Mesodermal cell (in vitro differentiated cells): ENCODE measurements around the gene PRCC.

Experiments used
- H3K27ac ChIP-seq: 2 replicates; pipeline ENCODE4 v1.7.0; 2013; ENCODE audit warnings: mild to moderate bottlenecking, low read depth, low read length, moderate library complexity; ENCODE audit not compliant: severe bottlenecking
- H3K36me3 ChIP-seq: 2 replicates; pipeline ENCODE4 v1.7.1; 2013; ENCODE audit warnings: mild to moderate bottlenecking, low read length, moderate library complexity; ENCODE audit not compliant: control insufficient read depth, insufficient read depth
- H3K4me1 ChIP-seq: one replicate; pipeline ENCODE4 v1.7.1; 2013; ENCODE audit warnings: mild to moderate bottlenecking, low read length; ENCODE audit not compliant: insufficient read depth, control insufficient read depth, poor library complexity, severe bottlenecking
- H3K4me3 ChIP-seq: 2 replicates; pipeline ENCODE4 v1.7.0; 2013; ENCODE audit warnings: low read length, control low read depth, mild to moderate bottlenecking; ENCODE audit not compliant: insufficient read depth, poor library complexity, severe bottlenecking; ENCODE audit errors: extremely low read depth
- H3K9me3 ChIP-seq: 2 replicates; pipeline ENCODE4 v1.7.1; 2013; ENCODE audit warnings: mild to moderate bottlenecking, low read length, moderate library complexity; ENCODE audit not compliant: control insufficient read depth
- WGBS, 2 experiments: methylation state at CpG; one replicate each; pipeline ENCODE4 v1.1.5; 2013; ENCODE audit warnings: missing lambda C conversion rate in 2 of 2; ENCODE audit not compliant: insufficient coverage in 2 of 2; 5-methylcytosine and 5-hydroxymethylcytosine counted together

Gene PRCC

GRCh38 chr1:156821801-156822200 lies 54.5 kb downstream of the PRCC start:
- no peak overlapping the region for H3K27ac ChIP-seq
- no peaks in the 10 kb centered on the region for H3K9me3 ChIP-seq
- H3K36me3 ChIP-seq: no peaks in the 10 kb centered on the region
- H3K4me3 ChIP-seq: no peak overlapping the region
- H3K4me1 ChIP-seq: no peaks in the 10 kb centered on the region
- WGBS, 2 experiments: 61 to 85% methylated on average over 2 to 3 of the region's 4 CpGs

- no CpG with 5 or more reads among the region's 1 CpG for WGBS, 2 experiments
- Histone ChIP-seq H3K27ac (no peak overlapping the region), H3K36me3 (no peaks in the 10 kb centered on the region), H3K9me3 (no peaks in the 10 kb centered on the region), H3K4me3 (no peak overlapping the region), H3K4me1 (no peaks in the 10 kb centered on the region)
These were observed 55.3 kb downstream of the PRCC start for GRCh38 chr1:156822680-156823079.

GRCh38 chr1:156823210-156823790 lies 56.0 kb downstream of the PRCC start:
- no peaks in the 10 kb centered on the region for H3K36me3 ChIP-seq
- no peak overlapping the region for H3K4me3 ChIP-seq
- WGBS, 2 experiments: 80 to 88% methylated on average over 1 to 2 of the region's 5 CpGs
- no peak overlapping the region for H3K27ac ChIP-seq
- no peaks in the 10 kb centered on the region for H3K9me3 ChIP-seq
- H3K4me1 ChIP-seq: no peaks in the 10 kb centered on the region

- no CpG with 5 or more reads among the region's 1 CpG for WGBS, 2 experiments
- no peaks in the 10 kb centered on the region for H3K36me3 ChIP-seq
- H3K9me3 ChIP-seq: no peaks in the 10 kb centered on the region
- no peak overlapping the region for H3K27ac ChIP-seq
- H3K4me1 ChIP-seq: no peaks in the 10 kb centered on the region
- no peak overlapping the region for H3K4me3 ChIP-seq
These were observed 59.3 kb downstream of the PRCC start for GRCh38 chr1:156826630-156827029.

- no peak overlapping the region for H3K4me3 ChIP-seq
- no peaks in the 10 kb centered on the region for H3K4me1 ChIP-seq
- no peak overlapping the region for H3K27ac ChIP-seq
- no peaks in the 10 kb centered on the region for H3K9me3 ChIP-seq
- 72 to 73% methylated on average over 12 to 17 of the region's 18 CpGs for WGBS, 2 experiments
- no peaks in the 10 kb centered on the region for H3K36me3 ChIP-seq
These were observed 61.2 kb downstream of the PRCC start for GRCh38 chr1:156828400-156829124.

- WGBS, 2 experiments: 48 to 66% methylated on average over 5 of the region's 5 CpGs
These were observed 65.1 kb downstream of the PRCC start for GRCh38 chr1:156832434-156832833.

GRCh38 chr1:156833603-156834002 lies 66.3 kb downstream of the PRCC start:
- no peaks in the 10 kb centered on the region for H3K4me1 ChIP-seq
- no peaks in the 10 kb centered on the region for H3K9me3 ChIP-seq
- WGBS, 2 experiments: 80% methylated on average over 1 of the region's 2 CpGs; no CpG with 5 or more reads in 1 of the 2 experiments
- no peak overlapping the region for H3K27ac ChIP-seq
- H3K4me3 ChIP-seq: no peak overlapping the region
- H3K36me3 ChIP-seq: no peaks in the 10 kb centered on the region

More at GRCh38 chr1:156832434-156832833, 65.1 kb downstream of the PRCC start:
- H3K4me1 ChIP-seq: no peaks in the 10 kb centered on the region
- no peaks in the 10 kb centered on the region for H3K9me3 ChIP-seq
- no peak overlapping the region for H3K27ac ChIP-seq
- no peaks in the 10 kb centered on the region for H3K36me3 ChIP-seq
- no peak overlapping the region for H3K4me3 ChIP-seq

GRCh38 chr1:156834322-156834721 lies 67.0 kb downstream of the PRCC start:
- Histone ChIP-seq H3K36me3 (no peaks in the 10 kb centered on the region), H3K4me3 (no peak overlapping the region), H3K27ac (no peak overlapping the region), H3K9me3 (no peaks in the 10 kb centered on the region), H3K4me1 (no peaks in the 10 kb centered on the region)
- WGBS, 2 experiments: 85 to 86% methylated on average over 2 of the region's 3 CpGs

- no peaks in the 10 kb centered on the region for H3K4me1 ChIP-seq
- WGBS, 2 experiments: 70 to 87% methylated on average over 5 of the region's 5 CpGs
- H3K9me3 ChIP-seq: no peaks in the 10 kb centered on the region
These were observed 68.8 kb downstream of the PRCC start for GRCh38 chr1:156836041-156836654.

GRCh38 chr1:156836892-156837291 lies 69.6 kb downstream of the PRCC start:
- Histone ChIP-seq H3K27ac (no peak overlapping the region), H3K36me3 (no peaks in the 10 kb centered on the region), H3K9me3 (no peaks in the 10 kb centered on the region), H3K4me1 (no peaks in the 10 kb centered on the region), H3K4me3 (no peak overlapping the region)
- WGBS, 2 experiments: 81 to 83% methylated on average over 2 of the region's 4 CpGs

More at GRCh38 chr1:156836041-156836654, 68.8 kb downstream of the PRCC start:
- no peak overlapping the region for H3K4me3 ChIP-seq
- H3K27ac ChIP-seq: no peak overlapping the region
- H3K36me3 ChIP-seq: no peaks in the 10 kb centered on the region

- no peaks in the 10 kb centered on the region for H3K4me1 ChIP-seq
- no peak overlapping the region for H3K27ac ChIP-seq
- no peaks in the 10 kb centered on the region for H3K36me3 ChIP-seq
- no peaks in the 10 kb centered on the region for H3K9me3 ChIP-seq
- H3K4me3 ChIP-seq: no peak overlapping the region
- 32 to 42% methylated on average over 6 to 7 of the region's 7 CpGs for WGBS, 2 experiments
These were observed 71.6 kb downstream of the PRCC start for GRCh38 chr1:156838972-156839371.
